Measurements from ENCODE around the gene ADGRE3.

DNA sequence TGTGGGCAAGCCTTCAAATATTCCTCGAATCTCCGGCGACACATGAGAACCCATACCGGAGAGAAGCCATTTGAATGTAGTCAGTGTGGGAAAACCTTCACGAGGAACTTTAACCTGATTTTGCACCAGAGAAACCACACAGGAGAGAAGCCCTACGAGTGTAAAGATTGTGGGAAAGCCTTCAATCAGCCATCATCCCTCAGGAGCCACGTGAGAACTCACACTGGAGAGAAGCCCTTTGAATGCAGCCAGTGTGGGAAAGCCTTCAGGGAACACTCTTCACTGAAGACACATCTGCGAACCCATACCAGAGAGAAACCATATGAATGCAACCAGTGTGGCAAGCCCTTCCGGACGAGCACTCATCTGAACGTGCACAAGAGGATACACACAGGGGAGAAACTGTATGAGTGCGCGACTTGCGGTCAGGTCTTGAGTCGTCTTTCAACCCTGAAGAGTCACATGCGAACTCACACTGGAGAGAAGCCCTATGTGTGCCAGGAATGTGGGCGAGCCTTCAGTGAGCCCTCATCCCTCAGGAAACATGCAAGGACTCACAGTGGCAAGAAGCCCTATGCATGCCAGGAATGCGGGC is 44.0 kb upstream of the ADGRE3 start:
- TF ChIP-seq, protein P1, sequence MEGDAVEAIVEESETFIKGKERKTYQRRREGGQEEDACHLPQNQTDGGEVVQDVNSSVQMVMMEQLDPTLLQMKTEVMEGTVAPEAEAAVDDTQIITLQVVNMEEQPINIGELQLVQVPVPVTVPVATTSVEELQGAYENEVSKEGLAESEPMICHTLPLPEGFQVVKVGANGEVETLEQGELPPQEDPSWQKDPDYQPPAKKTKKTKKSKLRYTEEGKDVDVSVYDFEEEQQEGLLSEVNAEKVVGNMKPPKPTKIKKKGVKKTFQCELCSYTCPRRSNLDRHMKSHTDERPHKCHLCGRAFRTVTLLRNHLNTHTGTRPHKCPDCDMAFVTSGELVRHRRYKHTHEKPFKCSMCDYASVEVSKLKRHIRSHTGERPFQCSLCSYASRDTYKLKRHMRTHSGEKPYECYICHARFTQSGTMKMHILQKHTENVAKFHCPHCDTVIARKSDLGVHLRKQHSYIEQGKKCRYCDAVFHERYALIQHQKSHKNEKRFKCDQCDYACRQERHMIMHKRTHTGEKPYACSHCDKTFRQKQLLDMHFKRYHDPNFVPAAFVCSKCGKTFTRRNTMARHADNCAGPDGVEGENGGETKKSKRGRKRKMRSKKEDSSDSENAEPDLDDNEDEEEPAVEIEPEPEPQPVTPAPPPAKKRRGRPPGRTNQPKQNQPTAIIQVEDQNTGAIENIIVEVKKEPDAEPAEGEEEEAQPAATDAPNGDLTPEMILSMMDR (conservative IDR thresholded peaks at IDR 0.05; ENCODE audit: low read length), result no peak
- TF ChIP-seq EZH2phosphoT487 (IDR thresholded peaks at IDR 0.05; ENCODE audit: borderline replicate concordance), result no peak

All from Loucy (cell line).